WERI-Rb-1 (cell line): Measurements from ENCODE around the gene GABRG3.

ENCODE experiments used
- DNase-seq: peaks from one replicate; pipeline ENCODE4 v3.0.0-alpha.2; 2020
- H3K27ac ChIP-seq: fragments of 250-450 bp; sonication (Bioruptor Pico); 2 replicates; pipeline ENCODE4 v1.5.1; 2020; ENCODE audit warnings: mild to moderate bottlenecking, moderate library complexity
- H3K27me3 ChIP-seq: fragments of 250-450 bp; sonication (Bioruptor Pico); 2 replicates; pipeline ENCODE4 v1.5.1; 2021; ENCODE audit warnings: mild to moderate bottlenecking, low read depth, moderate library complexity; ENCODE audit not compliant: insufficient read depth, severe bottlenecking
- H3K36me3 ChIP-seq: fragments of 250-450 bp; sonication (Bioruptor Pico); 2 replicates; pipeline ENCODE4 v1.5.1; 2020; ENCODE audit warnings: mild to moderate bottlenecking, moderate library complexity
- H3K4me3 ChIP-seq: 2 replicates; pipeline ENCODE4 v1.5.1; 2011; ENCODE audit warnings: low read depth, mild to moderate bottlenecking, control low read depth, low read length
- H3K9me3 ChIP-seq: fragments of 250-450 bp; sonication (Bioruptor Pico); 2 replicates; pipeline ENCODE4 v1.5.1; 2021; ENCODE audit warnings: mild to moderate bottlenecking, moderate library complexity; ENCODE audit not compliant: severe bottlenecking
- CTCF ChIP-seq: IDR thresholded peaks from 2 replicates; pipeline ENCODE4 v1.5.1; 2011; ENCODE audit warnings: low read depth, mild to moderate bottlenecking, control low read depth, inconsistent platforms, low read length

GABRG3 gene

GRCh38 chr15:26970712-26971210 lies at the start of gene GABRG3:
Gene GABRG3, plus strand, starts transcription at chr15:26971181.
- Histone ChIP-seq H3K4me3 (peak within 1 kb of the TSS; percentile 48), H3K27ac (no peak within 1 kb of the TSS), H3K27me3 (peaks cover 6% of the 10 kb centered on the region), H3K36me3 (no peaks in the 10 kb centered on the region), H3K9me3 (no peaks in the 10 kb centered on the region)
- no peak for TF ChIP-seq CTCF
- DNase-seq, result peak; percentile 81

GRCh38 chr15:26921433-26921832 lies 49.5 kb upstream of the GABRG3 start:
- DNase-seq, result no peak
- Histone ChIP-seq H3K36me3 (no peaks in the 10 kb centered on the region), H3K9me3 (no peaks in the 10 kb centered on the region), H3K27ac (no peak overlapping the region), H3K27me3 (no peaks in the 10 kb centered on the region), H3K4me3 (no peak overlapping the region)
- no peak for TF ChIP-seq CTCF

- no peaks in the 10 kb centered on the region for H3K36me3 ChIP-seq
Observed at GRCh38 chr15:26926081-26926480, 44.9 kb upstream of the GABRG3 start.

GRCh38 chr15:26928051-26928450 lies 42.9 kb upstream of the GABRG3 start:
- Histone ChIP-seq H3K9me3 (no peaks in the 10 kb centered on the region), H3K27ac (no peak overlapping the region), H3K4me3 (no peak overlapping the region), H3K27me3 (no peaks in the 10 kb centered on the region), H3K36me3 (no peaks in the 10 kb centered on the region)
- no peak for DNase-seq
- TF ChIP-seq CTCF, result no peak

More at GRCh38 chr15:26926081-26926480, 44.9 kb upstream of the GABRG3 start:
- no peak overlapping the region for H3K27ac ChIP-seq
- no peaks in the 10 kb centered on the region for H3K9me3 ChIP-seq
- TF ChIP-seq CTCF, result no peak
- no peak for DNase-seq
- H3K4me3 ChIP-seq, result no peak overlapping the region
- no peaks in the 10 kb centered on the region for H3K27me3 ChIP-seq

GRCh38 chr15:26929588-26929987 lies 41.4 kb upstream of the GABRG3 start:
- no peaks in the 10 kb centered on the region for H3K9me3 ChIP-seq
- no peak for TF ChIP-seq CTCF
- H3K27me3 ChIP-seq, result no peaks in the 10 kb centered on the region
- H3K36me3 ChIP-seq, result no peaks in the 10 kb centered on the region
- H3K4me3 ChIP-seq, result no peak overlapping the region
- no peak for DNase-seq
- no peak overlapping the region for H3K27ac ChIP-seq

GRCh38 chr15:26934848-26935247 lies 36.1 kb upstream of the GABRG3 start:
- Histone ChIP-seq H3K36me3 (no peaks in the 10 kb centered on the region), H3K27me3 (no peaks in the 10 kb centered on the region), H3K9me3 (no peaks in the 10 kb centered on the region), H3K27ac (no peak overlapping the region), H3K4me3 (no peak overlapping the region)
- no peak for TF ChIP-seq CTCF
- DNase-seq, result no peak
